GM21717 (cell line): ENCODE measurements around the gene VPS41.

ENCODE experiments used
- ATAC-seq: cut with Tn5 transposase; IDR thresholded peaks from one replicate; pipeline ENCODE4 v1.9.1; 2021; ENCODE audit warnings: mild to moderate bottlenecking, moderate library complexity; ENCODE audit not compliant: unreplicated experiment

VPS41 gene

GRCh38 chr7:38740041-38740440 is 168.9 kb downstream of the VPS41 start:
- ATAC-seq: no peak

- ATAC-seq: no peak
Observed at GRCh38 chr7:38736138-38736537, 172.9 kb downstream of the VPS41 start.

- no peak for ATAC-seq
Observed at GRCh38 chr7:38731215-38731614, 177.8 kb downstream of the VPS41 start.

GRCh38 chr7:38728145-38728544 is 180.8 kb downstream of the VPS41 start:
- ATAC-seq: no peak

- ATAC-seq: no peak
Observed at GRCh38 chr7:38727184-38727940, 181.6 kb downstream of the VPS41 start.

- ATAC-seq: no peak
Observed at GRCh38 chr7:38723327-38723726, 185.7 kb downstream of the VPS41 start.

GRCh38 chr7:38716397-38716796 is 192.6 kb downstream of the VPS41 start:
- no peak for ATAC-seq

GRCh38 chr7:38709123-38709522 is 199.9 kb downstream of the VPS41 start:
- ATAC-seq: no peak

GRCh38 chr7:38704751-38705150 is 204.2 kb downstream of the VPS41 start:
- no peak for ATAC-seq

- ATAC-seq: no peak
Observed at GRCh38 chr7:38704041-38704547, 204.9 kb downstream of the VPS41 start.

GRCh38 chr7:38703093-38703492 is 205.9 kb downstream of the VPS41 start:
- no peak for ATAC-seq

GRCh38 chr7:38702002-38702535 is 206.9 kb downstream of the VPS41 start:
- no peak for ATAC-seq

GRCh38 chr7:38700116-38700515 is 208.9 kb downstream of the VPS41 start:
- ATAC-seq: no peak

GRCh38 chr7:38699471-38699870 is 209.5 kb downstream of the VPS41 start:
- ATAC-seq: no peak

- no peak for ATAC-seq
Observed at GRCh38 chr7:38694326-38694725, 214.7 kb downstream of the VPS41 start.

- no peak for ATAC-seq
Observed at GRCh38 chr7:38686888-38687287, 222.1 kb downstream of the VPS41 start.

- ATAC-seq: no peak
Observed at GRCh38 chr7:38685851-38686250, 223.1 kb downstream of the VPS41 start.

GRCh38 chr7:38682606-38683005 is 226.4 kb downstream of the VPS41 start:
- ATAC-seq: no peak

- no peak for ATAC-seq
Observed at GRCh38 chr7:38681882-38682281, 227.1 kb downstream of the VPS41 start.

GRCh38 chr7:38679419-38679818 is 229.6 kb downstream of the VPS41 start:
- ATAC-seq: no peak

- ATAC-seq: no peak
Observed at GRCh38 chr7:38678698-38679054, 230.3 kb downstream of the VPS41 start.

GRCh38 chr7:38677981-38678697 is 230.9 kb downstream of the VPS41 start:
- ATAC-seq: no peak
